ENCODE results near the gene TMC1.

DNA sequence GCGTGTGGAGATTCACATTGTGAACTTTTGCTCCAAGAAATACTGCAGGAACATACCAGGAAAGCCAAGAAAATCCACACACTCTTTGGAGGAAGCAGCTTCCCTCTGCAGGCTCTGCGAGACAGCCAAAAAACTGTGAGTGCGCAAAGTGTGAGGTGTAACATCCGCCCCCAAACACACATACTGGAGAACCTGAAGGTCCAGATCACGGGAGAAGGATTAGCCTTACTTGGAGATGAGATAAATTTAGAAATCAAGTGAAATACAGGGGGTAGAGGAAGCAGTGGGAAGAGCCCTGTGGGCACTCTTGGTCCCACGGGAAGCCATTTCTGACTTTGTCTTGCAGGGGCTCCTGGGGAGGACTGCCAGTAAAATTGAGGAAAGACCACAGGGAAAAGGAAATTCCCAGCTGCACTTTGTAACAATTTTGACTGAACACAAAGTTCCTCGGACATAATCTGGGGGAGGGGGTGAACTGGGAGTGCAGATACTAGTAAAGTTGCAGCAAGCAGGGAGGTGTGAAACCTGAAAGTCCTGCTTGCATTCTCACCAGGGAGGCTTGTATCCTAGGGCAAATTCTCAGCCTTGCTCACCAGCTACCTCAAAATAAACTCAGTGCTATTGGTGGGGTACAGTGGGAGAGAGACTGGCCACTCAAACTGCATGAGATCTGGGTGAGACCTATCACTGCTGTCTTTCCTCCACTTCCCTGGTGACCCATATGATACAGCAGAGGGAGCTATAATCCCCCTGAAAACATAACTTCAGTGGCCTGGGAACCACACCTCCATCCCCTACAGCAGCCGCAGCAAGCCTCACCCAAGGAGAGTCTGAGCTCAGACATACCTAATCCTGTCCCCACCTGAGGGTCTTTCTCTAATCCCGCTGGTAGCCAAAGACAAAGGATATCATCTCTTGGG is 322.4 kb downstream of the TMC1 start:
- no peak for TF ChIP-seq GATA2 (IDR thresholded peaks at IDR 0.05; ENCODE audit: low read depth, low read length)
- no peak for TF ChIP-seq GATA3 (IDR thresholded peaks at IDR 0.05; ENCODE audit: low read depth, low read length)

Measured in SH-SY5Y (cell line).